ENCODE measurements around the gene ARHGEF16. TPM values are rescaled to one million over a fixed set of nuclear protein-coding genes. Genes with fewer than 3 reads are reported as not detected.

Gene ARHGEF16
- total RNA-seq, 1 experiment from 2014 or later, result not detected

DNA sequence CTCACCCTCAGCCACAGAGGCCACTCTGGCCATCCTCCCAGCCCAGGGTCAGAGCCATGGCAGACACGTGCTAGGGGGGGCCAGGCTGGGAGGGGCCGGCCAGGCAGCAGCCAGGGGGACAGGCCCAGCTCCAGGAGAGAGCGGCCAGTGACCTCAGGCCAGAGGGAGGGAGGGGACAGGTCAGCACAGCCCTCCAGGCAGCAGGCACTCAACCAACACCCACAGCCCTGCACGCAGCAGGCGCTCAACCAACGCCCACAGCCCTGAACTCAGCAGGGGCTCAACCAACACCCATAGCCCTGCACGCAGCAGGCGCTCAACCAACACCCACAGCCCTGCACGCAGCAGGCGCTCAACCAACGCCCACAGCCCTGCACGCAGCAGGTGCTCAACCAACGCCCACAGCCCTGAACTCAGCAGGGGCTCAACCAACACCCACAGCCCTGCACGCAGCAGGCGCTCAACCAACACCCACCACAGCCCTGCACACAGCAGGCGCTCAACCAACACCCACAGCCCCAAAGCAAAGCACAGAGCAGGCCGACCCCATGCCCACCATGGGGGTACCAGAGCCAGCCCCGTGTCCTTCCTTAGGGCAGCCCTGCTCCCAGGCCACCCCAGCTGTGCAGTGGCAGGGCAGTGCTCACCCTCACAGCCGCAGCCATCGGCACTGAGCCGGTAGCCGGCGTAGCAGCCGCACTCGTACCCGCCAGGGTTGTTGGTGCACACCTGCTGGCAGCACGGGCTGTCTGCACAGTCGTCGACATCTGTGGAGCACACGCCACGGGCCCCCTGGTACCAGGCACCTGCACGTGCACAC is 55.9 kb downstream of the ARHGEF16 start:
- H3K27me3 ChIP-seq (ENCODE audit: low read length), result no peaks in the 10 kb centered on the region
- H3K36me3 ChIP-seq (ENCODE audit: insufficient read depth, low read length), result no peaks in the 10 kb centered on the region
- no peak overlapping the region for H3K4me2 ChIP-seq (ENCODE audit: low read depth, low read length, poor library complexity, severe bottlenecking)
- H3K27ac ChIP-seq (ENCODE audit: low read length), result no peak overlapping the region
- H4K20me1 ChIP-seq (ENCODE audit: insufficient read depth, low read depth, low read length), result no peaks in the 10 kb centered on the region
- H3K4me3 ChIP-seq (ENCODE audit: low read length), result no peak overlapping the region
- H3K9me2 ChIP-seq (replicated peaks; ENCODE audit: insufficient read depth, low read length), result no peaks in the 10 kb centered on the region
- no peaks in the 10 kb centered on the region for H3K79me2 ChIP-seq (ENCODE audit: low read length)
- no peak for DNase-seq
- H3K4me1 ChIP-seq (ENCODE audit: low read length), result no peaks in the 10 kb centered on the region
- no peak overlapping the region for H2AFZ ChIP-seq (ENCODE audit: low read length)
- H3K9ac ChIP-seq (ENCODE audit: low read length), result no peak overlapping the region
- H3K9me3 ChIP-seq (ENCODE audit: low read length), result no peaks in the 10 kb centered on the region

DNA sequence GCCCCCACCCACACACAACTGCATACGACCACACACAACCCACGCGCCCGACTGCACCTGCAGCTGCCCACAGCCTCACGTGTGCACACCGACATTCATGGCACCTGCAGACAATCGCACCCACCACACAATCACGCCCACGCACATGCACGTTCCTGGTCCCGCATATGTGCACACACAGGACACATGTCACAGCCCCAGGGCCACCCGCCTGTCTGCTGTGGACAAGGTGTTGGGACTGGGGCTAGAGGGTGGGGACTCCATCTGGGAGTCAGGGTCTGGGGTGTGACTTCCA is 56.4 kb downstream of the ARHGEF16 start:
- DNase-seq, result no peak
- Histone ChIP-seq H4K20me1 (ENCODE audit: insufficient read depth, low read depth, low read length) (no peaks in the 10 kb centered on the region), H3K27ac (ENCODE audit: low read length) (no peak overlapping the region), H2AFZ (ENCODE audit: low read length) (no peak overlapping the region), H3K4me2 (ENCODE audit: low read depth, low read length, poor library complexity, severe bottlenecking) (no peak overlapping the region), H3K36me3 (ENCODE audit: insufficient read depth, low read length) (no peaks in the 10 kb centered on the region), H3K4me1 (ENCODE audit: low read length) (no peaks in the 10 kb centered on the region), H3K4me3 (ENCODE audit: low read length) (no peak overlapping the region), H3K27me3 (ENCODE audit: low read length) (no peaks in the 10 kb centered on the region), H3K9me3 (ENCODE audit: low read length) (no peaks in the 10 kb centered on the region), H3K9me2 (replicated peaks; ENCODE audit: insufficient read depth, low read length) (no peaks in the 10 kb centered on the region), H3K79me2 (ENCODE audit: low read length) (no peaks in the 10 kb centered on the region), H3K9ac (ENCODE audit: low read length) (no peak overlapping the region)

DNA sequence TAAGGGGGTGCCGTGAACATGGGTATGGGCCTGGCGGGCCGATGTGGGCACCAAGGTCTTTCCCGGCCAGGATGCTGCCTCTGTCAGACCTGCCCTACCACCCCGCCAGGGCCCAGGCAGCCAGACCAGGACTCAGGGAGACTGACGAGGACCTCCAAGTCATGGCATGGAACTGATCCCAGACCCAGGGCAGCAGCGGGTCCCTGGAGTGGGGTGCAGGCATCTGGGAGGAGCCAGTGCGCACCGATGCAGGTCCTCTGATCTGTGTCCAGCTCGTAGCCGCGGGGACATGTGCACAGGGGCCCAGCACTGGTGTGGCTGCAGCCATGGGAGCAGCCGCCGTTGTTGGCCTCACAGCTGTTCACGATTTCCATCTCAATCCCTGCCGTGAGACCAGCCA is 56.8 kb downstream of the ARHGEF16 start:
- H4K20me1 ChIP-seq (ENCODE audit: insufficient read depth, low read depth, low read length), result no peaks in the 10 kb centered on the region
- H3K4me3 ChIP-seq (ENCODE audit: low read length), result no peak overlapping the region
- H3K9me3 ChIP-seq (ENCODE audit: low read length), result no peaks in the 10 kb centered on the region
- H2AFZ ChIP-seq (ENCODE audit: low read length), result no peak overlapping the region
- no peak overlapping the region for H3K9ac ChIP-seq (ENCODE audit: low read length)
- H3K4me2 ChIP-seq (ENCODE audit: low read depth, low read length, poor library complexity, severe bottlenecking), result no peak overlapping the region
- DNase-seq, result no peak
- H3K4me1 ChIP-seq (ENCODE audit: low read length), result no peaks in the 10 kb centered on the region
- H3K79me2 ChIP-seq (ENCODE audit: low read length), result no peaks in the 10 kb centered on the region
- H3K27ac ChIP-seq (ENCODE audit: low read length), result no peak overlapping the region
- no peaks in the 10 kb centered on the region for H3K9me2 ChIP-seq (replicated peaks; ENCODE audit: insufficient read depth, low read length)
- H3K27me3 ChIP-seq (ENCODE audit: low read length), result no peaks in the 10 kb centered on the region
- no peaks in the 10 kb centered on the region for H3K36me3 ChIP-seq (ENCODE audit: insufficient read depth, low read length)

DNA sequence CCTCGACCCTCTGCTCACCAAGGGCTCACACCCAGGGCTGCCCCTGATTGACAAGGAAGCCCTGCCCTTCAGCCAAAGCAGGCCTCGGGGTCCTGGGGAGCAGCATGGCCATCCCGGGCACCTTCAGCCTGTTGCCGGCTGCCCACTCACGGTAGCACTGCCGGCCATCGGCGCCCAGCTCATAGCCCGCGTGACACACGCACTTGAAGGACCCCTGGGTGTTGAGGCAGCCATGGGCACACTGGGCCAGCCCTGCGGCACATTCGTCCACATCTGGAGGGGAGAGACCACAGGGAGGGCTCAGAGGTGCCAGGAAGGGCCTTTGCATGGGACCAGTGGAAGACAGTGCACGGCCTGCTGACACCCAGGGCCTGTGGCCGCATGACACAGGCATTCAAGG is 57.4 kb downstream of the ARHGEF16 start:
- H3K9me2 ChIP-seq (replicated peaks; ENCODE audit: insufficient read depth, low read length), result no peaks in the 10 kb centered on the region
- H3K27ac ChIP-seq (ENCODE audit: low read length), result no peak overlapping the region

DNA sequence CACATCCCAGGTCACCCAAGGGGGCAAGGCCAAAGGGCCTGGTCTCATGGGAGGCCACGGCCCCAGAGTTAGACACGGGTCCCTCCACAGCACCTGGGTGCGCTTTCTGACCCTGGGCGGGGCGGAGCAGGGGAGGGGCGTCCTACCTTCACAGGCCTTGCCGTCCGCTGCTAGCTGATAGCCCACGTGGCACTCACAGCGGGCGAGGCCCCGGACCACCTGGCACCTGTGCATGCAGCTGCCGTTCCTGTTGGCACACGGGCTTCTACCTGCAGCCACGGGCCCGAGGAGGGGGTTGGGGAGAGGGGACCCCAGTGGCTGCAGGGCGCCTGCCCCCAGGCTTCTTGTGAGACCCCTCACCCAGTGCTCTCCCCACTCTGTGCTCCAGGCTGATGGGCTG is 59.9 kb downstream of the ARHGEF16 start:
- H3K79me2 ChIP-seq (ENCODE audit: low read length), result no peaks in the 10 kb centered on the region
- no peaks in the 10 kb centered on the region for H3K36me3 ChIP-seq (ENCODE audit: insufficient read depth, low read length)
- H3K9me3 ChIP-seq (ENCODE audit: low read length), result no peaks in the 10 kb centered on the region
- H3K27ac ChIP-seq (ENCODE audit: low read length), result no peak overlapping the region
- no peak overlapping the region for H3K9ac ChIP-seq (ENCODE audit: low read length)
- no peak overlapping the region for H3K4me3 ChIP-seq (ENCODE audit: low read length)
- H3K4me1 ChIP-seq (ENCODE audit: low read length), result no peaks in the 10 kb centered on the region
- no peak overlapping the region for H3K4me2 ChIP-seq (ENCODE audit: low read depth, low read length, poor library complexity, severe bottlenecking)
- no peaks in the 10 kb centered on the region for H4K20me1 ChIP-seq (ENCODE audit: insufficient read depth, low read depth, low read length)
- no peak for DNase-seq
- H3K9me2 ChIP-seq (replicated peaks; ENCODE audit: insufficient read depth, low read length), result no peaks in the 10 kb centered on the region
- H2AFZ ChIP-seq (ENCODE audit: low read length), result no peak overlapping the region
- no peaks in the 10 kb centered on the region for H3K27me3 ChIP-seq (ENCODE audit: low read length)

More for the DNA sequence above, 57.4 kb downstream of the ARHGEF16 start:
- H4K20me1 ChIP-seq (ENCODE audit: insufficient read depth, low read depth, low read length), result no peaks in the 10 kb centered on the region
- H3K36me3 ChIP-seq (ENCODE audit: insufficient read depth, low read length), result no peaks in the 10 kb centered on the region
- no peaks in the 10 kb centered on the region for H3K79me2 ChIP-seq (ENCODE audit: low read length)
- no peaks in the 10 kb centered on the region for H3K4me1 ChIP-seq (ENCODE audit: low read length)
- H3K4me3 ChIP-seq (ENCODE audit: low read length), result no peak overlapping the region
- no peak for DNase-seq
- no peaks in the 10 kb centered on the region for H3K27me3 ChIP-seq (ENCODE audit: low read length)
- H3K4me2 ChIP-seq (ENCODE audit: low read depth, low read length, poor library complexity, severe bottlenecking), result no peak overlapping the region
- H3K9ac ChIP-seq (ENCODE audit: low read length), result no peak overlapping the region
- H3K9me3 ChIP-seq (ENCODE audit: low read length), result no peaks in the 10 kb centered on the region
- no peak overlapping the region for H2AFZ ChIP-seq (ENCODE audit: low read length)

DNA sequence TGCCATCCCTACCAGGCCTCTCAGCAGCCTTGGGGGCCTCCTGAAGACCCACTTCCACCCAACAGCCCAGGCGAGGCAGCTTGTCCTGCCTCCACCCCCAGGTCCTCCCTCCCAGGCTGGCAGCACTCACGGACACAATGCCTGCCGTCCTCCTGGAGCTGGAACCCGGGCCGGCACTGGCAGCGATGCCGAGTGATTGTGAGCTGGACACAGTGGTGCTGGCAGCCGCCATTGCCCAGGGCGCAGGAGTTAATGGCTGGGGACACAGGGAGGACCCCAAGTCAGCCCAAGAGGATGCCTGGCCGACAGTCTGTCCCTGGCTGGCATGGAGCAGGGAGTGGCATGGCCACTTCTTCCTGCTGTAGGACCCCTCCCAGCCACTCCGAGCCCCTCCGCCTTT is 60.8 kb downstream of the ARHGEF16 start:
- Histone ChIP-seq H2AFZ (ENCODE audit: low read length) (no peak overlapping the region), H3K4me3 (ENCODE audit: low read length) (no peak overlapping the region), H3K27ac (ENCODE audit: low read length) (no peak overlapping the region), H3K4me2 (ENCODE audit: low read depth, low read length, poor library complexity, severe bottlenecking) (no peak overlapping the region), H4K20me1 (ENCODE audit: insufficient read depth, low read depth, low read length) (no peaks in the 10 kb centered on the region), H3K9me3 (ENCODE audit: low read length) (no peaks in the 10 kb centered on the region), H3K9me2 (replicated peaks; ENCODE audit: insufficient read depth, low read length) (no peaks in the 10 kb centered on the region), H3K27me3 (ENCODE audit: low read length) (no peaks in the 10 kb centered on the region), H3K36me3 (ENCODE audit: insufficient read depth, low read length) (no peaks in the 10 kb centered on the region), H3K79me2 (ENCODE audit: low read length) (no peaks in the 10 kb centered on the region), H3K9ac (ENCODE audit: low read length) (no peak overlapping the region), H3K4me1 (ENCODE audit: low read length) (no peaks in the 10 kb centered on the region)
- DNase-seq, result no peak

DNA sequence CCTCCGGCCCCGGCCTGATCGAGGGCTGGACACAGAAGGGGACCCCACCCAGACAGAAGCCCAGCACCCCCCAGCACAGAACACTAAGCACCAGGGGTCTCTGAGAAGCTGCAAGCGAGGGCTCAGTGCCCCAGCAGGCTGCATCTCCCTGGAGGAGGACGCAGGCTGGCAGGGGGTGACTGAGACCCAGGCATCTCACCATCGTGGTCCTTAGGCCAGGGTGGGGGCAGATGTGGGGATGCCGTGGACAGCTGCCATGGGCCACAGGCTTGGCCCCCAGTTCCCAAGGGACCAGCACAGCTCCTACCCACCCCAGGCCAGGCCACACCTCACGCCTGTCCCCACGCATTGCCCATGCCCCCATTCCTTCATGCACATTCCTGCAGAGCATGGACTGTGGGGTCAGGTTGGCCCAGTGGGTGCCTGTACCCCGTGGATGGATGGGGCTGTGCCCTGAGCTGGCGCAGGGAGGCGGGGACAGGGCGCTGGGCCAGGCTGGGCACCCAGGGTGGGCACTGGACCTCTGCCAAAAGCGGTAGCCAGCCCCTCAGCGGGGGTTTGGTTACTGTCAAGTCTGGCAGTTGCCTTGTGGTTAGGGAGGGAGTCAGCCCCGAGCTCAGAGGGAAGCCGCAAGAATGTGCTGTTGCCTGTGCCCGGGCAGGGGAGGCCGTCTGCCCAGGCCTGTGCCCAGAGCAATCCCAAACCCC is 61.5 kb downstream of the ARHGEF16 start:
- H2AFZ ChIP-seq (ENCODE audit: low read length), result no peak overlapping the region
- no peaks in the 10 kb centered on the region for H4K20me1 ChIP-seq (ENCODE audit: insufficient read depth, low read depth, low read length)
- H3K36me3 ChIP-seq (ENCODE audit: insufficient read depth, low read length), result no peaks in the 10 kb centered on the region
- no peaks in the 10 kb centered on the region for H3K9me2 ChIP-seq (replicated peaks; ENCODE audit: insufficient read depth, low read length)
- no peaks in the 10 kb centered on the region for H3K9me3 ChIP-seq (ENCODE audit: low read length)
- no peaks in the 10 kb centered on the region for H3K79me2 ChIP-seq (ENCODE audit: low read length)
- no peaks in the 10 kb centered on the region for H3K4me1 ChIP-seq (ENCODE audit: low read length)
- no peak for DNase-seq
- no peak overlapping the region for H3K9ac ChIP-seq (ENCODE audit: low read length)
- no peak overlapping the region for H3K4me3 ChIP-seq (ENCODE audit: low read length)
- no peak overlapping the region for H3K4me2 ChIP-seq (ENCODE audit: low read depth, low read length, poor library complexity, severe bottlenecking)
- no peak overlapping the region for H3K27ac ChIP-seq (ENCODE audit: low read length)
- H3K27me3 ChIP-seq (ENCODE audit: low read length), result no peaks in the 10 kb centered on the region

DNA sequence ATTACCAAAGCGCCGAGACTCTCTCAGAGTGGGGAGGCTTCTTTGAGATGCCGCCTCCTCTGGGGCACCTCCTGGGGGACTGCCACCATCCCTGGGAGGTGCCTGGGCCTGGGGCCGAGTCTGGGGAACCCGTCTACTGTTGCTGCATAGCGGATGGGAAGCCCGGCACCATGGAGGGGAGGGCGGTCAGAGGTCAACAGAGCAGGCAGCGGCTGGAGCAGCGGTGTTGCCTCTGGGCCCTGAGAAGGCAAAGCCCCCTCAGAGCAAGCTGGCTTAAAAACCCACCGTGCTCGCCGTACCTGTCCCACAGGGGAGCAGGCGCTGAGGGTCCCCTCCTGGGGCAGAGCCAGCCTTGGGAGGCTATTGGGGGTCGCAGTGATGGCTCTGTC is 62.0 kb downstream of the ARHGEF16 start:
- no peak overlapping the region for H3K4me2 ChIP-seq (ENCODE audit: low read depth, low read length, poor library complexity, severe bottlenecking)
- no peak overlapping the region for H3K27ac ChIP-seq (ENCODE audit: low read length)
- no peak overlapping the region for H3K4me3 ChIP-seq (ENCODE audit: low read length)
- no peaks in the 10 kb centered on the region for H4K20me1 ChIP-seq (ENCODE audit: insufficient read depth, low read depth, low read length)
- H3K4me1 ChIP-seq (ENCODE audit: low read length), result no peaks in the 10 kb centered on the region
- DNase-seq, result no peak
- no peak overlapping the region for H3K9ac ChIP-seq (ENCODE audit: low read length)
- no peaks in the 10 kb centered on the region for H3K79me2 ChIP-seq (ENCODE audit: low read length)
- H3K9me3 ChIP-seq (ENCODE audit: low read length), result no peaks in the 10 kb centered on the region
- no peaks in the 10 kb centered on the region for H3K36me3 ChIP-seq (ENCODE audit: insufficient read depth, low read length)
- H3K27me3 ChIP-seq (ENCODE audit: low read length), result no peaks in the 10 kb centered on the region
- no peaks in the 10 kb centered on the region for H3K9me2 ChIP-seq (replicated peaks; ENCODE audit: insufficient read depth, low read length)
- H2AFZ ChIP-seq (ENCODE audit: low read length), result no peak overlapping the region

Data from Karpas-422 (cell line).